Stomach smooth muscle (tissue), 2 donors: Measurements from ENCODE around the gene CEP170B.

Source experiments
- H3K27ac ChIP-seq: one replicate; pipeline ENCODE4 v1.7.0; 2013; ENCODE audit warnings: mild to moderate bottlenecking, low read length, inconsistent platforms
- H3K27me3 ChIP-seq, 2 donors: one replicate each; pipeline ENCODE4 v1.7.0; 2013; ENCODE audit warnings: low read length in 2 of 2; ENCODE audit not compliant: insufficient read depth in 2 of 2, control insufficient read depth in 1 of 2
- H3K36me3 ChIP-seq, 2 donors: one replicate each; pipeline ENCODE4 v1.7.0; 2013; ENCODE audit warnings: low read length in 2 of 2; ENCODE audit not compliant: control insufficient read depth in 2 of 2, insufficient read depth in 2 of 2
- H3K4me1 ChIP-seq: one replicate; pipeline ENCODE4 v1.7.0; 2013; ENCODE audit warnings: low read length; ENCODE audit not compliant: control insufficient read depth, insufficient read depth
- H3K4me3 ChIP-seq, 2 donors: one replicate each; pipeline ENCODE4 v1.7.0; 2013; ENCODE audit warnings: low read length in 2 of 2
- H3K9ac ChIP-seq, 2 donors: one replicate each; pipeline ENCODE4 v1.7.0; 2013; ENCODE audit warnings: low read length in 2 of 2, mild to moderate bottlenecking in 1 of 2
- H3K9me3 ChIP-seq, 2 donors: one replicate each; pipeline ENCODE4 v1.7.0; 2013; ENCODE audit warnings: low read length in 2 of 2; ENCODE audit not compliant: control insufficient read depth in 2 of 2
- donor health status: healthy.
- donor health status: Pancreatic carcinoma.

CEP170B gene

DNA sequence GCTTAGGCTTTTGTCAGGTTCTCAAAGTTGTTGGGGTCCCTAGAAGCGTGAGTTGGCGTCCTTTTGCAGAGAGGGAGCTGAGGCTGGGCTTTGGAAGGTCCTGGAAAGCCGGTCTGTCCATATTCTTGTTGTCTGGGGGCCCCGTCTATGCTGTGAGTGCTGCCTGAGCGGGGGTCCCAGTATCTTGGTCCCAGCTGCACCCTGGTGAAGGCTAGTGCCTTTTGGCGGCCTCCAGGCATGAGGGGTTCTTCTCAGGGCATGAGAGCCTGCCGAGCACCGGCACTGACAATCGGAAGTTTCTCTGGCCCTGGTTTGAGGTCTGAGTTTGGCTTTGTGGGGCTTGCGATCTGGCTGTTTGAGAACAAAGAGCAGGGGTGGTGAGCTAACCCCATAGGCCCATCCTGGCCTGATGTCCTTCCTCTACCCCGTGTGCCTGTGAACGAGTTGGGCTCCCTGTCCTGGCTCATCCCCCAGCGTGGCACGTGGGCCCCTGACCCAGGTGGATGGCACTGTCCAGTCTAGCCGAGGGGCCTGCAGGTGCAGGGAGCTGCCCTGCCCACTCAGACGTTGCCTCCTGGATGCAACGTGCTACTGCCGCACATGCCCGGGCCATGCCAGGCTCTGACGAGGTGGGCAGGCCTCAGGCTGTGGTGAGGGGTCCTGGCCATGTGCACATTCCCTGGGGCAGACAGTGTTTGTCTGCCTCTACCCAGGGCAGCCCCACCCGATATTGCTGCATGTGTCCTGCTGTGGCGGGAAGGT, 3.9 kb downstream of the CEP170B start:
- H3K27ac ChIP-seq, result no peak overlapping the region
- no peak overlapping the region for H3K9ac ChIP-seq
- no peak overlapping the region for H3K4me3 ChIP-seq
- H3K36me3 ChIP-seq, result peaks cover 0 to 2% of the 10 kb centered on the region in 2 donors
- H3K9me3 ChIP-seq, result no peaks in the 10 kb centered on the region
- peaks cover 38% of the 10 kb centered on the region for H3K4me1 ChIP-seq
- peaks cover 2 to 6% of the 10 kb centered on the region in 2 donors for H3K27me3 ChIP-seq

DNA sequence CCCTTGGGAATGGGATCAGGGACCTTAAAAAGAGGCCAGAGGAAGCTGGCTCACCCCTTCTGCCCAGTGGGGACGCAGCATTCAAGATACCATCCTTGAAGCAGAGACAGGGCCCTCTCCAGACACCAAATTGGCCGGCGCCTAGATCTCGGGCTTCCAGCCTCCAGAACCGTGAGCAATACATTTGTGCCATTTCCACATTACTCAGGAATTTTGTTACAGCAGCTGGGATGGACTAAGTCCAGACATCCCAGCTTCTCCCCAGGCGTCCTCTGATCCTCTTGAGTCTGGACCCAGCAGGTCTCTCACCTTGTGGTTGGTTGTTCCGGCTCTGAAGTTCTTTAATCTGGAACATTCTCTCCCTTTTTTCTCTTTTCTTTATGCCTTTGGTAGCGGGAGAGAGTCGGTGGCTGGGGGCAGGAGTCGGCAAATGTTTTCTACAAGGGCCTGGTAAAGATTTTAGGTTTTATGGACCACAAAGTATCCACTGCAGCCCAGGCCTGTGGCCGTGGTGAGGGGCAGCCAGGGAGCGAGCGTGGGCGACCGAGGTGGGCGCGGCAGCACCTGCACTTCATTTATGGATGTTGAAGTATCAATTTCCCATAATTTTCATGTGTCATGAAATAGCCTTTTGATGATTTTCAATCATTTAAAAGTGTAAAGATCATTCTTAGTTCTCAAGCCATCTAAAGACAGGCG, 4.8 kb downstream of the CEP170B start:
- Histone ChIP-seq H3K36me3 (peaks cover 0 to 2% of the 10 kb centered on the region in 2 donors), H3K4me3 (no peak overlapping the region), H3K27me3 (peaks cover 0 to under 1% of the 10 kb centered on the region in 2 donors), H3K27ac (no peak overlapping the region), H3K9ac (no peak overlapping the region), H3K9me3 (no peaks in the 10 kb centered on the region), H3K4me1 (peaks cover 29% of the 10 kb centered on the region)

DNA sequence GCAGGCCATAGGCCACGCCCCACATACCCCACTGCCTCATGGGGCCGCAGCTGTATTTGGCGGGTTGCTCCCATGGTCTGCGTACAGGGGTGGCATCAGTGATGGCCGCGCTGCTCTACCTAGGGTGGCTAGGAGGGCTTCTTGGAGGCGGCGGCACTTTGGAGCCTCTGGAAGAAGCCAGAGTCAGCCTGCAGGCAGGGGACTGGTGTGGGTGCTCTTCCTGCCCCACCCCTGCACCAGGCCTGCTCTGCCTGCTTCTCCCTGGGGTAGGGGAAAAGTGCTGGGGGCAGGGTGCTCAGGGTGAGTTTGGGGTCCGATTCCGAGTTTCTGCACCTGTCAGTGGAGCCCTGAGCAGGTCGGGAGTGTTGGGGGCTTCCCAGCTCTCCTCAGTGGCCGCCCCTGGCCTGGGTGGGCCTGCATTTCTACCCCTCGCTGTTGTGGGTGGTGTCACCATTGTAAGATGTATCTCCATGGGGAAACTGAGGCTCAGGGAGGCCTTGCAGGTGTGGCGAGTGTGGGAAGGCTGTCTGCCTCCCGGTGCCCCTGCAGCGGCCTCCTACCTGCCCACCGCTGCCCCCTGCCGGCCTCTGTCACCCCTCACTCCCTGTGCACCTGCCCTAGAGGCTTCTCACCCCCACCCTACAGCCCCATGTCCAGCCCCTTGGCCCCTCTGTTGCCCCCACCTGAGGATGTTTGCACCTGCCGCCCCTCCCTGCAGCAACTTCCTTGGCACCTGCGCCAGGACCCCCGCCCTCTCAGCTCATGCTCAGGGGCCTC, 5.5 kb downstream of the CEP170B start:
- Histone ChIP-seq H3K4me3 (no peak overlapping the region), H3K27me3 (no peaks in the 10 kb centered on the region), H3K36me3 (peaks cover 0 to 2% of the 10 kb centered on the region in 2 donors), H3K9me3 (no peaks in the 10 kb centered on the region), H3K27ac (no peak overlapping the region), H3K9ac (no peak overlapping the region), H3K4me1 (peaks cover 29% of the 10 kb centered on the region)

DNA sequence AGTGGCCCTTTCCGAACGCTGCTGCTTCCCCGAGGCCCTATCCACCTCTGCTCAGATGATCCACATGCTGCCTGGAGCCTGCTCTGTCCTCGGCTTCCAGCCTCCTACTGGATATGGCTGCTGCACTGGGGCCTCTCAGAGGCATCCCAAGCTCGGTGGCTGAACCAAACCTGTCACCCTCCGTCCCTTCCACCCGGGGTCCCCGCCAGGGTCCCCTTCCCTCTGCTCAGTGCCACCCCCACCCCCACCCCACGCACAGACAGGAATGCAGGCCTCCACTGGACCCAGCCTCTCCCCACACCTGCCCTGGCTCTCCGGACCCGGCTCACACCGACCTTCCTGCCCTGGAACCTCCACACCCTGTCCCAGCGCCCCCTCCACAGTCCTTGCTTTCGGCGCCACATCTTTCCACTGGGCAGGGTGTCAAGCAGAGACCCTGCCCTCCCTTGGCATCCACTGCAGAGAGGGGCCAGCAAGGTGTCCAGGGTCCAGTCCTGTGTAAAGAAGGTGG, 6.1 kb downstream of the CEP170B start:
- Histone ChIP-seq H3K4me3 (no peak overlapping the region), H3K36me3 (peaks cover 0 to 2% of the 10 kb centered on the region in 2 donors), H3K9ac (no peak overlapping the region), H3K4me1 (peaks cover 25% of the 10 kb centered on the region), H3K27me3 (no peaks in the 10 kb centered on the region), H3K27ac (no peak overlapping the region), H3K9me3 (no peaks in the 10 kb centered on the region)

DNA sequence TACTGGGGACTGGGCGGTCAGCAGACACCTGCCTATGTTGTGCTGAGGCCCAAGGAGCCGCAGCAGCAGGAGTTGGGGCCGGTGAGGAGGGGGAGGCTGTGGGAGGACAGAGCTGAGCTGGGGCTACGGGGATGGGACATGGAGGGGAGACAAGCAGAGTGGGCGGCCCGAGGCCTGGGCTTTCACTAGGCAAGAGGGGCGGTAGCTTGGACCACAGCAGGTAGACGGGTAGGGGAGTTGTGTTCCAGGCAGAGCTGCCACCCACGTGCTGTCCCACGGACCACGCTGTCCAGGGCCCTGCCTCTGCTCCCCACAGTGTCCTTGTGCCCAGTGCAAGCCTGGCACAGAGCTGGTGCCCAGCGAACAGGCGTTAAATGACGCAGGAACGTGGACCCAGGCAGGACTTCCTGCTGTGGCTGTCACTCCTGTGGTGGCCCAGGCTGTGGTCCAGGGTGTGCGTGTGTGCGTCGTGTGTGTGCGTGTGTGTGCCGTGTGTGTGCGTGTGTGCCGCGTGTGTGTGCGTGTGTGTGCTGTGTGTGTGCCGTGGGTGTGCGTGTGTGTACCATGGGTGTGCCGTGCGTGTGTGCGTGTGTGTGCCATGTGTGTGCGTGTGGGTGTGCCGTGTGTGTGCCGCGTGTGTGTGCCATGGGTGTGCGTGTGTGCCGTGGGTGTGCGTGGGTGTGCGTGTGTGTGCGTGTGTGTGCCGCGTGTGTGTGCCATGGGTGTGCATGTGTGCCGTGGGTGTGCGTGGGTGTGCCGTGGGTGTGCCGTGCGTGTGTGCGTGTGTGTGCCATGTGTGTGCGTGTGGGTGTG, 6.8 kb downstream of the CEP170B start:
- no peak overlapping the region for H3K9ac ChIP-seq
- H3K4me1 ChIP-seq, result peaks cover 18% of the 10 kb centered on the region
- H3K27me3 ChIP-seq, result no peaks in the 10 kb centered on the region
- H3K36me3 ChIP-seq, result peaks cover 0 to 2% of the 10 kb centered on the region in 2 donors
- H3K9me3 ChIP-seq, result no peaks in the 10 kb centered on the region
- no peak overlapping the region for H3K27ac ChIP-seq
- no peak overlapping the region for H3K4me3 ChIP-seq

DNA sequence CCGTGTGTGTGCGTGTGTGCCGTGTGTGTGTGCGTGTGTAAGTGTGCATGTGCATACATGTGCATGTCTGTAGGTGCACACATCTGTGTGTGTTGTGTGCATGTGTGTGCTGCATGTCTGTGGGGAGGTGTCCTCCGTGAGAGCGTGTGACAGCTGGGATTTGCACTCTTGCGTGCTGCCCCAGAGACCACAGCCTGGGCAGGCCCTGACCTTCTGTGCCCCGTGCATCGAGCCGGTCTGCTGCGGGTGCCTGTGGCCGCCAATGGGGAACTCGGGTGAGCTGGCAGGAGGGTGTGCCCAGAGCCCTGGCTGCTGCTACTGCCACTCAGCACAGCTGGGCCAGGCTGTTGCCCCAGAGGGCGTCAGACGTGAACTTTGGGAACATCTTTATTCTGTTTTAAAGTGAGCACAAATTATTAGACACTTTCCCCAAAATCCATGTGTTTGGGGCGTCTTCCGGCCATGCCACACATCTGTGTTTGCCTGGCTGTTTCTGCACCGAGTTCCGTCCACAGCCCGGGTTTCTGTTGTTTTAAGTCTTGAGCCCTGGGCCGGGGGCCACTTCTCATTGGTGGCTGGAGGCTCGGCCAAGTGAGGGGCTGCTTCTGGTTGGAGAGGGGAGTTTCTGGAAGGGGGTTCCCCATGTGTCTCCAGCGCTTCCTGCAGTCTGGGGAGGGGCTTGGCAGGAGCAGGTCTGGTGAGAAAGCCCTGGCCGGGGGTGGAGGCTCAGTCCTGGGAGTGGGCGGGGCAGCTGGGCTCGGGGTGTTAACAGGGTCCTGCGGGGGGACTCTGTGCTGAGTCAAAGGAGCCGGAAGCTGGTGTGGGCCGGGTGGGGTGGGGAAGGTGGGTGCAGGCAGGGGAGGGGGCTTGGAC, 7.6 kb downstream of the CEP170B start:
- Histone ChIP-seq H3K27me3 (no peaks in the 10 kb centered on the region), H3K27ac (no peak overlapping the region), H3K36me3 (peaks cover 0 to 2% of the 10 kb centered on the region in 2 donors), H3K9me3 (no peaks in the 10 kb centered on the region), H3K4me3 (no peak overlapping the region), H3K9ac (no peak overlapping the region), H3K4me1 (peaks cover 10% of the 10 kb centered on the region)

DNA sequence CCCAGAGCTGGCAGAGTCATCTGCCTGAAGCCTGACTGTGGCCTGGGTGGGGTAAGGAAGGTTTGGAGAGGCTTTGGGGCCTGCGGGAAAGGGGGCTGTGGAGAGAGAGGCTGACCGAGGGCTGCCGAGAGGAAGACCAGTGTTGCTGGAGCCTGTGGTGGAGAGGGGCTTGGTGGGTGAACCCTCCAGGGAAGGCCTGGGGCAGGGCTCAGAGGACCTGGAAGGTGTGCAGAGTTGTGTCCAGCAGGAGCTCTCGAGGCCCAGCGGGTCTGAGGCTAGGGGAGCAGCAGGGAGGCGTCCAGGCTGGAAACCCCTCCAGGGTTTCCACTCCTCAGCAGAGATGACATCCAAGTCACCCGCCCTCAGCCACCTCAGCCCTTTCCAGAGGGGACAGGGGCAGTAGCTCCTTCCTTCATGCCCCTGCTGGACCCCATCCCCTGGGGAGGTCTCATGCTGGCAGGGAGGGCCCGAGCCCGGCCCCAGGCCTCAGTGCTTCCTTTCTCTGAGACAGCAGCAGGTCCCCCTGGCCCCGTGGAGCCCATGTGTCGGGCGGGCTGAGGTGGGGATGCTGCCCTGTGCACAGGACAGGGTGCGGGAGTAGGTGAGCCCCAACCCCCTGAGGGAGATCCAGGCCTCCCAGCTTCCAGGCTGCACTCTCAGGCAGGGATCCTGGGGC, 8.4 kb downstream of the CEP170B start:
- Histone ChIP-seq H3K9ac (no peak overlapping the region), H3K27me3 (no peaks in the 10 kb centered on the region), H3K27ac (no peak overlapping the region), H3K36me3 (peaks cover 4% of the 10 kb centered on the region in 2 donors), H3K4me1 (peaks cover 8% of the 10 kb centered on the region), H3K4me3 (no peak overlapping the region), H3K9me3 (no peaks in the 10 kb centered on the region)

DNA sequence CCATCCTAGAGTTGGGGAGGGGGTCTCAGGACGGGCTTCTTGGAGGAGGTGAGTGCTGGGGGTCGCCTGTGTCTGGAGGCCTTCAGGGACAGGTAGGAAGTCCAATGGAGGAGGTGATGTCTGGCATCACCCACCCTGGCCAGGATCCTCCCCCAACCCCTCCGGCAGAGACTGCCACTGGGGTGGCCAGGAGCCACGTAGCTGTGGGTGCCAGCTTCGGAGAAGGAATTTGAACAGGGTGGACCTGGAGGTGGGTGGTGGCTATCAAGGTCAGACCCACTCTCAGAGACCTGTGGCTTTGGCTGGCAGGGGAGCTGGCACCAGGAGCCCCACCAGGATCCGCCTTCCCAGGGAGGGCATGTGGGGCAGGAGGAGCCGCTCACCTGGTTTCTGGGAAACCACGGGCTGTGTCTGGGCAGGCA, 9.1 kb downstream of the CEP170B start:
- Histone ChIP-seq H3K36me3 (peaks cover 3 to 4% of the 10 kb centered on the region in 2 donors), H3K4me3 (no peak overlapping the region), H3K9me3 (no peaks in the 10 kb centered on the region), H3K27me3 (no peaks in the 10 kb centered on the region), H3K4me1 (peaks cover 8% of the 10 kb centered on the region), H3K9ac (no peak overlapping the region), H3K27ac (no peak overlapping the region)
